Astrocyte (in vitro differentiated cells and primary cell): ENCODE measurements around the gene DHPS. TPM values are rescaled to one million over a fixed set of nuclear protein-coding genes. Genes with fewer than 3 reads are reported as not detected.
"Not testable (repeated sequence)": the region's sequence is repeated elsewhere in the genome, so short reads cannot be mapped to it uniquely, and the experiment has no call there.

Experiments
- DNase-seq: peaks from one replicate; pipeline ENCODE4 v3.0.0-alpha.2; 2010; ENCODE audit warnings: low read depth
- FAIRE-seq: peaks from 2 replicates; lab custom pipeline; 2011; peaks lifted over from hg19 to GRCh38; lab: Jason Lieb, UNC
- H2AFZ ChIP-seq: 2 replicates; pipeline ENCODE4 v1.6.0; 2012; ENCODE audit warnings: low read depth, low read length, inconsistent platforms
- H3K27ac ChIP-seq: 2 replicates; pipeline ENCODE4 v1.5.1; 2011; ENCODE audit warnings: low read depth, low read length, inconsistent platforms
- H3K27me3 ChIP-seq: 2 replicates; pipeline ENCODE4 v1.6.0; 2011; ENCODE audit warnings: low read length, inconsistent platforms; ENCODE audit not compliant: insufficient read depth
- H3K36me3 ChIP-seq: 2 replicates; pipeline ENCODE4 v1.5.1; 2011; ENCODE audit warnings: low read length, inconsistent platforms; ENCODE audit not compliant: insufficient read depth
- H3K4me1 ChIP-seq: 2 replicates; pipeline ENCODE4 v1.5.1; 2011; ENCODE audit warnings: low read length, inconsistent platforms; ENCODE audit not compliant: insufficient read depth
- H3K4me2 ChIP-seq: 2 replicates; pipeline ENCODE4 v1.6.0; 2012; ENCODE audit warnings: low read length, inconsistent platforms
- H3K4me3 ChIP-seq: 2 replicates; pipeline ENCODE4 v1.5.1; 2011; ENCODE audit warnings: low read depth, mild to moderate bottlenecking, low read length, inconsistent platforms; ENCODE audit not compliant: insufficient read depth
- H3K79me2 ChIP-seq: 2 replicates; pipeline ENCODE4 v1.6.0; 2012; ENCODE audit warnings: mild to moderate bottlenecking, low read length, inconsistent platforms; ENCODE audit not compliant: insufficient read depth
- H3K9ac ChIP-seq: 2 replicates; pipeline ENCODE4 v1.6.0; 2012; ENCODE audit warnings: mild to moderate bottlenecking, low read length, inconsistent platforms
- H3K9me3 ChIP-seq: 2 replicates; pipeline ENCODE4 v1.5.1; 2012; ENCODE audit warnings: low read depth, mild to moderate bottlenecking, low read length, inconsistent platforms; ENCODE audit not compliant: insufficient read depth
- H4K20me1 ChIP-seq: 2 replicates; pipeline ENCODE4 v1.6.0; 2012; ENCODE audit warnings: low read length, inconsistent platforms; ENCODE audit not compliant: insufficient read depth
- H3K27ac Mint-ChIP-seq: one replicate; pipeline ENCODE4 v1.8.0; 2021; ENCODE audit warnings: mild to moderate bottlenecking, mixed read lengths; ENCODE audit not compliant: unreplicated experiment
- H3K27me3 Mint-ChIP-seq: one replicate; pipeline ENCODE4 v1.8.0; 2021; ENCODE audit warnings: low read depth, mixed read lengths; ENCODE audit not compliant: unreplicated experiment
- H3K36me3 Mint-ChIP-seq: one replicate; pipeline ENCODE4 v1.8.0; 2021; ENCODE audit warnings: low read depth, mixed read lengths; ENCODE audit not compliant: unreplicated experiment
- H3K4me1 Mint-ChIP-seq: one replicate; pipeline ENCODE4 v1.8.0; 2021; ENCODE audit warnings: low read depth, mixed read lengths; ENCODE audit not compliant: unreplicated experiment
- H3K4me3 Mint-ChIP-seq: one replicate; pipeline ENCODE4 v1.8.0; 2021; ENCODE audit warnings: mild to moderate bottlenecking, moderate library complexity, mixed read lengths; ENCODE audit not compliant: unreplicated experiment
- H3K9me3 Mint-ChIP-seq: one replicate; pipeline ENCODE4 v1.8.0; 2021; ENCODE audit warnings: mild to moderate bottlenecking, mixed read lengths; ENCODE audit not compliant: unreplicated experiment
- EZH2 ChIP-seq: IDR thresholded peaks from 2 replicates; pipeline ENCODE4 v1.6.1; 2012; ENCODE audit warnings: mild to moderate bottlenecking, low read length, inconsistent platforms; ENCODE audit not compliant: insufficient read depth
- total RNA-seq: library from RNA; stranded (reverse); gene quantifications from 2 replicates; pipeline ENCODE4 v1.2.1, GENCODE V29; 2021
- TF ChIP-seq, protein P1 (sequence below): IDR thresholded peaks from 2 replicates; pipeline ENCODE4 v1.5.1; 2011; ENCODE audit warnings: low read depth, mild to moderate bottlenecking, inconsistent platforms, low read length, moderate library complexity; ENCODE audit not compliant: insufficient read depth

Gene DHPS
- total RNA-seq, 1 donor from 2014 or later: 43.4 TPM

DNA sequence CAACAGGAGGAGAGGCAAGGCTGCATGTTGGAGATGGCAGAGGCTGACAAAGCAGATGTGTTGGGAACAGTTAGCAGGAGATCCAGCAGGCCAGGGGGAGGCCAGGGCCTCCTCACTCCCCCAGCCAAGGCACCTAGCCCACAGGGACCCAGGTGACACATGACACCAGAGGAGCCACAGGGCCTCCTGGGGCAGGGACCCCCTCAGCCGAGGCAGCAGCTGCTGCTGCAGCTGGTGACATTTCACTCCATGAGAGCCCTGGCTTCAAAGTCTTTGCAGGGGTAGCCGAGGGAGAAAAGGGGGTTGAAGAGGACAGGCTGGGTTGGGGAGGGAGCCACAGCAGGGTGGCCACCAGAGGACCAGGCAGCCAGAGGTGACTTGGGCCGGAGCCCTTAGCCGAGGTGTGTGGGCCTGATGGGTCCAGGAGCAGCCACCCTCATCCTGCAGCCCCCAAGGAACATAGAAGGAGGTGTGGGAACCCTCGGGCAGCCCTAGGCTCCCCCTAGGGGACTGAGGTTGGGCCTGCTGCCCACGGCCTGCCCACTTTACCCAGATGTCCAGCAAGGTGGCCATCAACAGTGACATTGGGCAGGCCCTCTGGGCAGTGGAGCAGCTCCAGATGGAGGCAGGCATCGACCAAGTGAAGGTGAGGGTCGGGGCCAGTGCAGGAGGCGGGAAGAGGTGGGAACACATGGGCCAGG lies 6.0 kb upstream of the DHPS start, which contains the start of gene GNG14:
GNG14 (plus strand) TSS at position 503 of the 701 bp plus-strand sequence; CDS start at position 554, 51 bp downstream.
- Histone ChIP-seq H3K4me1 (no peaks in the 10 kb centered on the region), H2AFZ (no peak within 1 kb of the TSS), H3K27me3 (no peaks in the 10 kb centered on the region), H3K36me3 (no peaks in the 10 kb centered on the region), H3K27ac (no peak within 1 kb of the TSS), H4K20me1 (no peaks in the 10 kb centered on the region), H3K4me3 (no peak within 1 kb of the TSS), H3K79me2 (no peaks in the 10 kb centered on the region), H3K9ac (no peak within 1 kb of the TSS), H3K9me3 (no peaks in the 10 kb centered on the region), H3K4me2 (no peak within 1 kb of the TSS)
- no peak within 1 kb of the TSS for H3K4me3 Mint-ChIP-seq
- no peaks in the 10 kb centered on the region for H3K27me3 Mint-ChIP-seq
- H3K4me1 Mint-ChIP-seq: no peaks in the 10 kb centered on the region
- H3K9me3 Mint-ChIP-seq: no peaks in the 10 kb centered on the region
- TF ChIP-seq EZH2: no peak
- TF ChIP-seq, protein P1, sequence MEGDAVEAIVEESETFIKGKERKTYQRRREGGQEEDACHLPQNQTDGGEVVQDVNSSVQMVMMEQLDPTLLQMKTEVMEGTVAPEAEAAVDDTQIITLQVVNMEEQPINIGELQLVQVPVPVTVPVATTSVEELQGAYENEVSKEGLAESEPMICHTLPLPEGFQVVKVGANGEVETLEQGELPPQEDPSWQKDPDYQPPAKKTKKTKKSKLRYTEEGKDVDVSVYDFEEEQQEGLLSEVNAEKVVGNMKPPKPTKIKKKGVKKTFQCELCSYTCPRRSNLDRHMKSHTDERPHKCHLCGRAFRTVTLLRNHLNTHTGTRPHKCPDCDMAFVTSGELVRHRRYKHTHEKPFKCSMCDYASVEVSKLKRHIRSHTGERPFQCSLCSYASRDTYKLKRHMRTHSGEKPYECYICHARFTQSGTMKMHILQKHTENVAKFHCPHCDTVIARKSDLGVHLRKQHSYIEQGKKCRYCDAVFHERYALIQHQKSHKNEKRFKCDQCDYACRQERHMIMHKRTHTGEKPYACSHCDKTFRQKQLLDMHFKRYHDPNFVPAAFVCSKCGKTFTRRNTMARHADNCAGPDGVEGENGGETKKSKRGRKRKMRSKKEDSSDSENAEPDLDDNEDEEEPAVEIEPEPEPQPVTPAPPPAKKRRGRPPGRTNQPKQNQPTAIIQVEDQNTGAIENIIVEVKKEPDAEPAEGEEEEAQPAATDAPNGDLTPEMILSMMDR: no peak
- FAIRE-seq (no peak), DNase-seq (no peak)
- H3K36me3 Mint-ChIP-seq: peaks cover 5% of the 10 kb centered on the region
- no peak within 1 kb of the TSS for H3K27ac Mint-ChIP-seq

DNA sequence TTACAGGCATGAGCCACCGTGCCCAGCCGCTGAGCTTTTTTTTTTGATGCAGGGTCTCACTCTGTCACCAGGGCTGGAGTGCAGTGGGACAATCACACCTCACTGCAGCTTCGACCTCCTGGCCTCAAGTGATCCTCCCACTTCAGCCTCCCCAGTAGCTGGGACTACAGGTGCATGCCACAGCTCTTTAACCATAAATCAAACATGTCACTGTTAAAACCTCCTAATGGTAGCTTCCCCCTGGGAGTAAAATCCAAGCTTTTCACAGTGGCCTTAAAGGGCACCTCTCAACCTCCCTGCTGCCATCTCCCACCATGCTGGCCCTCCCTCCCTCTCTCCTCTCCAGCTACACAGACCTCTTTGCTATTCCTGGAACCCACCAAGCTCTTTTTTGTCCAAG lies 4.2 kb upstream of the DHPS start:
- no peak overlapping the region for H3K4me3 ChIP-seq
- FAIRE-seq (no peak), DNase-seq (no peak)
- no peaks in the 10 kb centered on the region for H3K79me2 ChIP-seq
- H3K9me3 ChIP-seq: no peaks in the 10 kb centered on the region
- no peaks in the 10 kb centered on the region for H4K20me1 ChIP-seq
- peaks cover 5% of the 10 kb centered on the region for H3K36me3 Mint-ChIP-seq
- H2AFZ ChIP-seq: no peak overlapping the region
- no peaks in the 10 kb centered on the region for H3K27me3 Mint-ChIP-seq
- no peak for TF ChIP-seq EZH2
- TF ChIP-seq, protein P1: no peak
- H3K4me1 ChIP-seq: no peaks in the 10 kb centered on the region
- no peak overlapping the region for H3K27ac ChIP-seq
- H3K27ac Mint-ChIP-seq: no peak overlapping the region
- no peaks in the 10 kb centered on the region for H3K9me3 Mint-ChIP-seq
- no peaks in the 10 kb centered on the region for H3K36me3 ChIP-seq
- H3K4me2 ChIP-seq: no peak overlapping the region
- no peak overlapping the region for H3K9ac ChIP-seq
- no peak overlapping the region for H3K4me3 Mint-ChIP-seq
- no peaks in the 10 kb centered on the region for H3K27me3 ChIP-seq
- no peaks in the 10 kb centered on the region for H3K4me1 Mint-ChIP-seq

DNA sequence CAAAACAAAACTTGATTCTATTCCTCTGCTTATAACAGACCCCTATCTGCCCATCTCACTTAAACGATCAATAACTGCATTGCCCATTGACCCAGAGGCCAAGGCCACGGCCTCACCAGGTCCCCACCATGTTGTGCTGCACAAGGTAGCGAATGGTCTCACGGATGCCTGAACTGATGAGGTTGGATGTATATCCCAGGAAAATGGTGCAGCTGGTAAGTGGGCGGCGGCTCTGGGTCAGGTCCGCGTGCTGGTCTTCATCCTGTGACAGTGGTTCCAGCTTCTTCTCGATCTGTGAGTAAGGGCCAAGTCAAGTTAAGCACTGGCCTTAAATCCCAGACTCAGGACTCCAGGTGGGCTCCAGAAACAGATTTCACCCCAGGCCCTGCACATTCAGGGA lies 1.6 kb downstream of the DHPS start:
- Histone ChIP-seq H3K4me2 (no peak overlapping the region), H3K4me3 (no peak overlapping the region), H2AFZ (no peak overlapping the region), H3K36me3 (peaks cover 15% of the 10 kb centered on the region), H3K27ac (no peak overlapping the region), H3K79me2 (peaks cover 26% of the 10 kb centered on the region), H3K27me3 (no peaks in the 10 kb centered on the region), H4K20me1 (peaks cover 24% of the 10 kb centered on the region), H3K4me1 (no peaks in the 10 kb centered on the region), H3K9ac (no peak overlapping the region), H3K9me3 (no peaks in the 10 kb centered on the region)
- Mint-ChIP-seq H3K27ac (no peak overlapping the region), H3K36me3 (peaks cover 8% of the 10 kb centered on the region), H3K4me1 (no peaks in the 10 kb centered on the region), H3K27me3 (no peaks in the 10 kb centered on the region), H3K9me3 (no peaks in the 10 kb centered on the region), H3K4me3 (peak overlapping the region; percentile 93)
- TF ChIP-seq, protein P1: no peak
- DNase-seq (no peak), FAIRE-seq (no peak)

DNA sequence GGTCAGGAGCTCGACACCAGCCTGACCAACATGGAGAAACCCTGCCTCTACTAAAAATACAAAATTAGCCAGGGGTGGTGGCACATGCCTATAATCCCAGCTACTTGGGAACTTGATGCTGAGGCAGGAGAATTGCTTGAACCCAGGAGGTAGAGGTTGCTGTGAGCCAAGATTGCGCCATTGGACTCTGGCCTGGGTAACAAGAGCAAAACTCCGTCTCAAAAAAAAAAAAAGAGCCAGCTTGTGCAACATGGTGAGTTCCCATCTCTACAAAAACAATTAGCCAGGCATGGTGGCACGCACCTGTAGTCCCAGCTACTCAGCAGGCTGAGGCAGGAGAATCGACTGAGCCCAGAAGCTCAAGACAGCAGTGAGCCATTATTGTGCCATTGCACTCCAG lies 3.6 kb downstream of the DHPS start:
- FAIRE-seq, DNase-seq, H3K36me3 Mint-ChIP-seq: not testable (repeated sequence)

More for the DNA sequence above, 3.6 kb downstream of the DHPS start:
- Histone ChIP-seq H3K79me2 (peaks cover 26% of the 10 kb centered on the region), H3K36me3 (peaks cover 23% of the 10 kb centered on the region), H4K20me1 (peaks cover 27% of the 10 kb centered on the region)
- H3K9me3 ChIP-seq, H3K27me3 ChIP-seq, H3K4me1 ChIP-seq, H3K9me3 Mint-ChIP-seq, H3K9ac ChIP-seq, H2AFZ ChIP-seq, H3K27me3 Mint-ChIP-seq, H3K27ac Mint-ChIP-seq, H3K4me1 Mint-ChIP-seq, H3K4me3 ChIP-seq, H3K27ac ChIP-seq, H3K4me2 ChIP-seq, H3K4me3 Mint-ChIP-seq: not testable (repeated sequence)
